Neuronal stem cell (in vitro differentiated cells): Measurements from ENCODE around the gene OMG.

ENCODE experiments used
- DNase-seq: peaks from one replicate; pipeline ENCODE4 v3.0.0-alpha.2; 2013; ENCODE audit warnings: low spot score
- H2AFZ ChIP-seq: one replicate; pipeline ENCODE4 v1.6.1; 2013; ENCODE audit warnings: mild to moderate bottlenecking, low read length, inconsistent platforms
- H2AK5ac ChIP-seq: 2 replicates; pipeline ENCODE4 v1.6.1; 2013; ENCODE audit warnings: low read depth, mild to moderate bottlenecking, inconsistent platforms, low read length, moderate library complexity, mixed read lengths
- H2BK120ac ChIP-seq: 2 replicates; pipeline ENCODE4 v1.6.1; 2013; ENCODE audit warnings: low read depth, mild to moderate bottlenecking, inconsistent platforms, low read length, moderate library complexity, mixed read lengths
- H2BK12ac ChIP-seq: one replicate; pipeline ENCODE4 v1.6.1; 2013; ENCODE audit warnings: low read length, inconsistent platforms
- H2BK15ac ChIP-seq: 2 replicates; pipeline ENCODE4 v1.6.1; 2013; ENCODE audit warnings: mild to moderate bottlenecking, low read length, inconsistent platforms, mixed read lengths
- H2BK5ac ChIP-seq: one replicate; pipeline ENCODE4 v1.6.1; 2013; ENCODE audit warnings: inconsistent platforms, mild to moderate bottlenecking, low read length, moderate library complexity
- H3K14ac ChIP-seq: one replicate; pipeline ENCODE4 v1.6.1; 2013; ENCODE audit warnings: low read length, inconsistent platforms
- H3K18ac ChIP-seq: 2 replicates; pipeline ENCODE4 v1.6.1; 2013; ENCODE audit warnings: low read length, inconsistent platforms
- H3K23ac ChIP-seq: 2 replicates; pipeline ENCODE4 v1.6.1; 2013; ENCODE audit warnings: low read depth, mild to moderate bottlenecking, mixed read lengths, low read length, inconsistent platforms; ENCODE audit not compliant: poor library complexity
- H3K27ac ChIP-seq: replicated peaks from 3 replicates; pipeline ENCODE4 v1.5.1; 2013; ENCODE audit warnings: low read length, inconsistent platforms
- H3K27me3 ChIP-seq, 3 experiments: 2 replicates each; pipeline ENCODE4 v1.6.1; 2013; ENCODE audit warnings: low read length in 3 of 3, mild to moderate bottlenecking in 2 of 3, inconsistent platforms in 1 of 3, low read depth in 1 of 3, mixed read lengths in 1 of 3, moderate library complexity in 1 of 3; ENCODE audit not compliant: control insufficient read depth in 3 of 3, insufficient read depth in 3 of 3
- H3K36me3 ChIP-seq, 2 donors: replicated peaks in 1 of 2; 2 replicates each; pipeline ENCODE4 v1.6.1; 2013; ENCODE audit warnings: low read length in 2 of 2; ENCODE audit not compliant: control insufficient read depth in 2 of 2, insufficient read depth in 2 of 2
- H3K4ac ChIP-seq: 2 replicates; pipeline ENCODE4 v1.6.1; 2013; ENCODE audit warnings: inconsistent platforms, mild to moderate bottlenecking, low read length, moderate library complexity
- H3K4me1 ChIP-seq, 2 donors: 1 replicate in 1 of 2; 2 replicates in 1 of 2; pipeline ENCODE4 v1.6.1; 2013; ENCODE audit warnings: low read length in 2 of 2, low read depth in 1 of 2; ENCODE audit not compliant: control insufficient read depth in 2 of 2, insufficient read depth in 1 of 2
- H3K4me2 ChIP-seq: one replicate; pipeline ENCODE4 v1.6.1; 2013; ENCODE audit warnings: mild to moderate bottlenecking, low read length, inconsistent platforms; ENCODE audit not compliant: insufficient read depth, poor library complexity, severe bottlenecking
- H3K4me3 ChIP-seq, 2 donors: 2 replicates each; pipeline ENCODE4 v1.5.1; 2013; ENCODE audit warnings: low read length in 2 of 2, mild to moderate bottlenecking in 2 of 2, inconsistent platforms in 1 of 2, moderate library complexity in 1 of 2
- H3K79me1 ChIP-seq: one replicate; pipeline ENCODE4 v1.6.1; 2013; ENCODE audit warnings: low read depth, mild to moderate bottlenecking, inconsistent platforms, low read length, moderate library complexity
- H3K9ac ChIP-seq: one replicate; pipeline ENCODE4 v1.6.1; 2013; ENCODE audit warnings: mild to moderate bottlenecking, low read depth, low read length, inconsistent platforms; ENCODE audit not compliant: poor library complexity
- H3K9me3 ChIP-seq, 2 donors: replicated peaks in 1 of 2; 2 replicates each; pipeline versions ENCODE3 to v1.6.1; 2013; ENCODE audit warnings: low read length in 2 of 2, mild to moderate bottlenecking in 2 of 2, inconsistent platforms in 1 of 2, low read depth in 1 of 2, mixed read lengths in 1 of 2, moderate library complexity in 1 of 2; ENCODE audit not compliant: control insufficient read depth in 2 of 2, insufficient read depth in 1 of 2
- H4K8ac ChIP-seq: one replicate; pipeline ENCODE4 v1.6.1; 2013; ENCODE audit warnings: low read depth, mild to moderate bottlenecking, inconsistent platforms, low read length, moderate library complexity
- H4K91ac ChIP-seq: one replicate; pipeline ENCODE4 v1.6.1; 2013; ENCODE audit warnings: low read length, low read depth, mild to moderate bottlenecking, inconsistent platforms; ENCODE audit not compliant: poor library complexity
- WGBS, 2 donors: extraction: QIAGEN DNeasy Blood & Tissue Kit; methylation state at CpG; one replicate each; pipeline ENCODE4 v1.1.7; 2013; ENCODE audit warnings: missing lambda C conversion rate in 2 of 2, mixed read lengths in 1 of 2; ENCODE audit not compliant: insufficient read length in 2 of 2, insufficient replicate concordance in 1 of 2; ENCODE audit errors: extremely low coverage in 2 of 2; 5-methylcytosine and 5-hydroxymethylcytosine counted together

The OMG gene

DNA sequence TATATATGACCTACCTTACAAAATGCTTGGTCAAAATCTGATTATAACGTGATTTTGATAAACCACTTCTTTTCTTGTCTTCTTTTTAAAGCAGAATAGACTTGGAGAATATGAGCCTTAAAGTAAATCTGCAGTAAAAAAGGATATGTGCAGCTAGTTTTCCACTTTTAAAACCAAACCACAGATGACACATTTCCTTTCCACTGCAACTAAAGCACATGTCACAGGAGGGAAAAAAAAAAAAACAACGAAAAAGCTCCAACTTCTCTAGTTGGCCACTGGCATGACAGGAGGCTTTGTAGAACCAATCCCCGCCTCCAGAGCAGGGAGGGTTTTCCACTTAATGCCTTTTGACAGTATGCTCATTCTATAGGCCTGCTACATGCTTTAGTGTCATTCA, 24.4 kb upstream of the OMG start, which contains the start of gene EVI2A:
EVI2A (minus strand) TSS at position 142 of the 400 bp plus-strand sequence. CDS start 2,609 bp downstream, outside the sequence.
- Histone ChIP-seq H3K27ac (no peak within 1 kb of the TSS), H2BK120ac (no peak within 1 kb of the TSS), H3K9me3 (no peaks in the 10 kb centered on the region), H2AK5ac (no peak within 1 kb of the TSS), H3K4ac (no peak within 1 kb of the TSS), H4K8ac (no peak within 1 kb of the TSS), H3K18ac (no peak within 1 kb of the TSS), H2BK12ac (no peak within 1 kb of the TSS), H3K9ac (no peak within 1 kb of the TSS), H3K23ac (no peak within 1 kb of the TSS), H4K91ac (no peak within 1 kb of the TSS), H2AFZ (no peak within 1 kb of the TSS), H3K79me1 (no peaks in the 10 kb centered on the region), H3K36me3 (peaks cover 5 to 22% of the 10 kb centered on the region in 2 donors), H3K4me1 (peaks cover 0 to 4% of the 10 kb centered on the region in 2 donors), H3K4me2 (no peak within 1 kb of the TSS), H3K27me3 (no peaks in the 10 kb centered on the region), H2BK5ac (no peak within 1 kb of the TSS), H3K4me3 (no peak within 1 kb of the TSS), H2BK15ac (no peak within 1 kb of the TSS), H3K14ac (no peak within 1 kb of the TSS)
- WGBS, 2 donors, result no CpG with 5 or more reads among the region's 3 CpGs
- no peak for DNase-seq

DNA sequence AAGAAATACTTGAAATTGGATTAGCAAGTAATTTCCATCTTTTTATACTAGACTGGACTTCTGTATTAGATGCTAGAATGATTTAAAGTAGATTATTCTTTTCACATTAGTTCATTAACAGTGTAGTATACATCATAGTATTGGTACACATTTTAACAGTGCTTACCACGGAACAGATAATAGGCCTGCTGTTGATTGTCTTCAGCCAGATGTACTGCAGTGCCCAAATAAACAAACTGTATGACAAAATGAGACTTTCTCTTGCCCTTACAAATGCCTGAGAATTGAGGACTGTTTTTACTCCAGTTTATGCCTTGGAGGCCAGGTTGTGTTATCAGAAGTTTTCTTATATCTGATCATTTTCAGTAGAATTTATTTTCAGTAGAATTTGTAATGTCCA, 23.8 kb upstream of the OMG start:
- Histone ChIP-seq H3K4ac (no peak overlapping the region), H3K4me2 (no peak overlapping the region), H4K91ac (no peak overlapping the region), H3K18ac (no peak overlapping the region), H4K8ac (no peak overlapping the region), H2BK15ac (no peak overlapping the region), H3K23ac (no peak overlapping the region), H3K36me3 (peaks cover under 1 to 15% of the 10 kb centered on the region in 2 donors), H3K79me1 (no peaks in the 10 kb centered on the region), H2BK120ac (no peak overlapping the region), H3K27me3 (no peaks in the 10 kb centered on the region), H3K27ac (no peak overlapping the region), H3K14ac (no peak overlapping the region), H3K4me3 (no peak overlapping the region), H3K4me1 (peaks cover 0 to 4% of the 10 kb centered on the region in 2 donors), H3K9ac (no peak overlapping the region), H2AFZ (no peak overlapping the region), H2AK5ac (no peak overlapping the region), H3K9me3 (no peaks in the 10 kb centered on the region), H2BK12ac (no peak overlapping the region), H2BK5ac (no peak overlapping the region)
- no CpG with 5 or more reads among the region's 1 CpG for WGBS, 2 donors
- DNase-seq, result no peak

DNA sequence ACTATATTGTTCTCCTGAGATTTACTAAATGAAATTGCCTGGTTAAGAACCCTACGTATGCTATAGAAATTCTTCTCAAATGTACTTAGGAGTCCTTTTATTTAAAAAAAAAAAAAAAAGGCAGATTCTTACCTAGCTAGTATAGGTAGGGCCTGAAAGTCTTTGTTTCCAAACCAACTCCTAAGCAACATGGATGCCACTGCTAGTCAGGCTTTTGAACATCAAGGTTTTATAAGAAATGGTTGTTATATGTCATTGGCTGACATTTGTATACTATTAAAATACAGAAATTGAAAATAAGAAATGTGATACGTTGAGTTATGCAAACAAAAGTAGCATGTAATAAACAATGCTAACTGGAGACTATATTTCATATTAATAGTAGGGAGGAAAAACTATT, 23.2 kb upstream of the OMG start:
- Histone ChIP-seq H3K27ac (no peak overlapping the region), H3K9me3 (no peaks in the 10 kb centered on the region), H2BK5ac (no peak overlapping the region), H3K4me1 (peaks cover 0 to 4% of the 10 kb centered on the region in 2 donors), H3K9ac (no peak overlapping the region), H3K36me3 (peaks cover 0 to 9% of the 10 kb centered on the region in 2 donors), H2BK120ac (no peak overlapping the region), H4K8ac (no peak overlapping the region), H3K14ac (no peak overlapping the region), H3K18ac (no peak overlapping the region), H3K4ac (no peak overlapping the region), H3K23ac (no peak overlapping the region), H4K91ac (no peak overlapping the region), H2AFZ (no peak overlapping the region), H2BK15ac (no peak overlapping the region), H2AK5ac (no peak overlapping the region), H3K4me2 (no peak overlapping the region), H2BK12ac (no peak overlapping the region), H3K4me3 (no peak overlapping the region), H3K79me1 (no peaks in the 10 kb centered on the region), H3K27me3 (no peaks in the 10 kb centered on the region)
- DNase-seq, result no peak
- no CpG with 5 or more reads among the region's 2 CpGs for WGBS, 2 donors

DNA sequence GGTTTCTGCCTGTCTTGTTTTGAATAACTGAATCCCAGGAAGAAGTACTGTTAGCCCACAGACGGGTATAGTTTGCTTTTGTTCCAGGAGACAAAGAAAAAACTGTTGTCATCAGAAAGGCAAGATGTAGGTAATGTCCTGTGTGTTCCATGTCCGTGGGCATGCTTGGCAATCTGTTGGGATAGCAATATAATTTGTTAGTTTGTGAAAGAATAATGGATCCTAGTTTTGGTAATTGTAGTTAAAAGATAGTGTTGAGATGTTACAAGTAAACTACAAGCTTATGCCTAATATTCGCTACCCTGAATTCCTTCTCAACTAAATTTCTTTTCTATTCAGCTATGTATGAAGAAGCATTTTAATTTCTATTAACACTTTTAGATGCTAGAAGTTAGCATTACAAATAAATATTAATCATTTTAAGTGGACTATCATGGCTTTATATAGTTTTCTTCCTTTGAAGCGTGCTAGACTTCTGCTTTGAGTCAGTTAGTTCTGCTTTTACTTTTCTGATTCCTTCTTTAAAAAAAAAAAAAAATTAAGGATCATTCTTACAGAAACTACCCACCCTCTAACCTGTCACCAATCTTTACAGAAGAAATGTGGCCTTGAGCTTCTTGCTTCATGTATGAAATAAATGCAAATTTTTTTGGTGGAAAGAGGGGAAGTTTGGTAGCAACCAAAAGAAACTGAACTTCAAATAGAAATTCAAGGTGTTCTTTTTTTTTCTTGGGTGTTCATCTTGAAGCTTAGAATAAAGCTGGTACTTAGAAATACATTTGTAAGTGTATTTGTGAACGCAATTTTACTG, 22.0 kb upstream of the OMG start:
- no peak overlapping the region for H2AK5ac ChIP-seq
- no peak overlapping the region for H3K18ac ChIP-seq
- no peak for DNase-seq
- no peak overlapping the region for H2BK120ac ChIP-seq
- no peak overlapping the region for H2BK5ac ChIP-seq
- no peaks in the 10 kb centered on the region for H3K27me3 ChIP-seq
- no peaks in the 10 kb centered on the region for H3K9me3 ChIP-seq
- WGBS, 2 donors, result no CpG with 5 or more reads among the region's 5 CpGs
- no peak overlapping the region for H3K4me2 ChIP-seq
- no peak overlapping the region for H3K14ac ChIP-seq
- no peak overlapping the region for H3K27ac ChIP-seq
- H3K4me1 ChIP-seq, result peaks cover 0 to 4% of the 10 kb centered on the region in 2 donors
- no peak overlapping the region for H3K23ac ChIP-seq
- no peak overlapping the region for H4K91ac ChIP-seq
- no peak overlapping the region for H2BK12ac ChIP-seq
- peaks cover 0 to 3% of the 10 kb centered on the region in 2 donors for H3K36me3 ChIP-seq
- H3K79me1 ChIP-seq, result no peaks in the 10 kb centered on the region
- H4K8ac ChIP-seq, result no peak overlapping the region
- H3K9ac ChIP-seq, result no peak overlapping the region
- no peak overlapping the region for H3K4ac ChIP-seq
- no peak overlapping the region for H3K4me3 ChIP-seq
- H2AFZ ChIP-seq, result no peak overlapping the region
- H2BK15ac ChIP-seq, result no peak overlapping the region
